SU-DHL-6 (cell line): ENCODE measurements around the gene UBAC2.

Experiments
- H2AFZ ChIP-seq: fragments of 200-600 bp; sonication (generic); 2 replicates; pipeline ENCODE4 v1.6.1; 2014; ENCODE audit warnings: low read depth, mild to moderate bottlenecking, moderate library complexity, mixed read lengths, antibody characterized with exemption, low read length; ENCODE audit not compliant: severe bottlenecking
- H3F3A ChIP-seq: fragments of 200-600 bp; shearing (Covaris generic); 2 replicates; pipeline ENCODE4 v1.6.0; 2016; ENCODE audit warnings: antibody characterized with exemption, mild to moderate bottlenecking; ENCODE audit not compliant: insufficient read depth
- H3K27ac ChIP-seq: fragments of 200-600 bp; sonication (generic); 2 replicates; pipeline ENCODE4 v1.5.1; 2016; ENCODE audit warnings: low read depth, mild to moderate bottlenecking, low read length, moderate library complexity, mixed read lengths
- H3K27me3 ChIP-seq: fragments of 200-600 bp; sonication (generic), shearing (Covaris generic); 2 replicates; pipeline ENCODE4 v1.6.0; 2014; ENCODE audit warnings: mild to moderate bottlenecking, low read length
- H3K36me3 ChIP-seq: fragments of 200-600 bp; sonication (generic); 2 replicates; pipeline ENCODE4 v1.6.1; 2014; ENCODE audit warnings: mild to moderate bottlenecking, low read length, mixed read lengths
- H3K4me2 ChIP-seq: fragments of 300-600, 200-600 bp; shearing (Covaris generic), sonication (generic); 2 replicates; pipeline ENCODE4 v1.6.0; 2014; ENCODE audit warnings: low read length, low read depth, mild to moderate bottlenecking; ENCODE audit not compliant: poor library complexity, severe bottlenecking
- H3K4me3 ChIP-seq: fragments of 200-600 bp; sonication (generic); 2 replicates; pipeline ENCODE4 v1.5.1; 2014; ENCODE audit warnings: antibody characterized with exemption, low read length, mild to moderate bottlenecking, mixed read lengths; ENCODE audit not compliant: insufficient read depth, poor library complexity, severe bottlenecking
- H3K79me2 ChIP-seq: fragments of 200-600 bp; sonication (generic); 2 replicates; pipeline ENCODE4 v1.6.1; 2014; ENCODE audit warnings: mild to moderate bottlenecking, low read length, moderate library complexity; ENCODE audit not compliant: insufficient read depth
- H3K9ac ChIP-seq: fragments of 200-600 bp; sonication (generic); 2 replicates; pipeline ENCODE4 v1.7.0; 2014; ENCODE audit warnings: mild to moderate bottlenecking, low read length
- H3K9me2 ChIP-seq: fragments of 200-600 bp; sonication (generic); replicated peaks from 2 replicates; pipeline ENCODE4 v1.6.1; 2014; ENCODE audit warnings: low read length; ENCODE audit not compliant: insufficient read depth
- H3K9me3 ChIP-seq: fragments of 200-600 bp; sonication (generic); 2 replicates; pipeline ENCODE4 v1.6.1; 2014; ENCODE audit warnings: low read length, mixed read lengths; ENCODE audit not compliant: insufficient read depth
- H4K20me1 ChIP-seq: fragments of 200-600 bp; sonication (generic); 2 replicates; pipeline ENCODE4 v1.6.1; 2014; ENCODE audit warnings: low read depth, mild to moderate bottlenecking, antibody characterized with exemption, low read length, moderate library complexity, mixed read lengths
- CTCF ChIP-seq: fragments of 200-600 bp; sonication (generic); IDR thresholded peaks from one replicate; pipeline ENCODE4 v1.5.1; 2017; ENCODE audit warnings: antibody characterized with exemption, mild to moderate bottlenecking, low read length, moderate library complexity; ENCODE audit not compliant: insufficient read depth, poor library complexity, severe bottlenecking
- EZH2phosphoT487 ChIP-seq: fragments of 200-600 bp; sonication (generic), shearing (Covaris generic); conservative IDR thresholded peaks from 2 replicates; pipeline ENCODE4 v1.6.1; 2018; ENCODE audit warnings: mild to moderate bottlenecking, antibody characterized with exemption, low read length, moderate library complexity, mixed read lengths

Gene UBAC2

DNA sequence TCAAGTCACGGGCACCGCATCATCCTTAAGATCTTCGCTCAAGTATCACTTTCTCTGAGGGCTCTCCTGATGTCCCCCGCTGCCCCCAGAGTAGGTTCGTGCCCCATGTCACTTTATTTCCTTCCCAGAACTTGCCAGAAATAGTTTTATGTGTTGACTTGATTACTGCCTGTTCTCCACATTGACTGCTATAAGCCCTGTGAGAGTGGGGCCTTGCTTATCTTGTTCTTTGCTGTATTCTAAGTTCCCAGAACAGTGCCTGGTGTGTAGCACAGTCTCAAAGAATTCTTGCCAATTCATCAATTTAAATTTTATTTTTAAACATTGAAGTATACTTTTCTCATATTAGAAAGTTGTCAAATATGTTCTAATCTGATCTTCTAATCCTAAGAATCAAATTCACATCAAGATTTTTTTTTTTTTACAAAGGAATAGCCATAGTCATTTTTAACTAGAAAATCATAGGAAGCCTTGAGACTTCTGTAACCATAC is 138.6 kb downstream of the UBAC2 start:
- H3F3A ChIP-seq: no peaks in the 10 kb centered on the region
- no peak overlapping the region for H3K4me2 ChIP-seq
- TF ChIP-seq CTCF: no peak
- no peaks in the 10 kb centered on the region for H3K27me3 ChIP-seq
- H3K9me3 ChIP-seq: no peaks in the 10 kb centered on the region
- no peak overlapping the region for H2AFZ ChIP-seq
- no peaks in the 10 kb centered on the region; the same call in 1 of the 2 replicates for H3K36me3 ChIP-seq
- no peak overlapping the region for H3K27ac ChIP-seq
- H3K79me2 ChIP-seq: no peaks in the 10 kb centered on the region
- H3K9me2 ChIP-seq: no peaks in the 10 kb centered on the region
- H3K9ac ChIP-seq: no peak overlapping the region
- H4K20me1 ChIP-seq: no peaks in the 10 kb centered on the region
- H3K4me3 ChIP-seq: no peak overlapping the region

- Histone ChIP-seq H4K20me1 (no peaks in the 10 kb centered on the region), H2AFZ (no peak overlapping the region), H3F3A (no peaks in the 10 kb centered on the region), H3K4me2 (no peak overlapping the region), H3K9me3 (no peaks in the 10 kb centered on the region), H3K27me3 (no peaks in the 10 kb centered on the region), H3K36me3 (no peaks in the 10 kb centered on the region; the same call in 1 of the 2 replicates), H3K9ac (no peak overlapping the region), H3K9me2 (no peaks in the 10 kb centered on the region), H3K27ac (no peak overlapping the region), H3K4me3 (no peak overlapping the region), H3K79me2 (no peaks in the 10 kb centered on the region)
- TF ChIP-seq CTCF: no peak
- no peak for TF ChIP-seq EZH2phosphoT487
These were observed 139.2 kb downstream of the UBAC2 start for GRCh38 chr13:99339736-99340397.

- H3K27ac ChIP-seq: no peak overlapping the region
- H3F3A ChIP-seq: no peaks in the 10 kb centered on the region
- H3K27me3 ChIP-seq: no peaks in the 10 kb centered on the region
- no peak overlapping the region for H3K4me3 ChIP-seq
- H3K9me3 ChIP-seq: no peaks in the 10 kb centered on the region
- H3K9me2 ChIP-seq: no peaks in the 10 kb centered on the region
- TF ChIP-seq CTCF (no peak), EZH2phosphoT487 (no peak)
- H3K9ac ChIP-seq: no peak overlapping the region
- H3K36me3 ChIP-seq: no peaks in the 10 kb centered on the region; the same call in 1 of the 2 replicates
- H3K4me2 ChIP-seq: no peak overlapping the region
- H2AFZ ChIP-seq: no peak overlapping the region
- H3K79me2 ChIP-seq: no peaks in the 10 kb centered on the region
- H4K20me1 ChIP-seq: no peaks in the 10 kb centered on the region
These were observed 140.0 kb downstream of the UBAC2 start for GRCh38 chr13:99340638-99341037.
